ENCODE results near the gene COL8A2. TPM values are rescaled to one million over a fixed set of nuclear protein-coding genes. Genes with fewer than 3 reads are reported as not detected.

Gene COL8A2
- total RNA-seq, 1 experiment from 2014 or later: 0.20 TPM

DNA sequence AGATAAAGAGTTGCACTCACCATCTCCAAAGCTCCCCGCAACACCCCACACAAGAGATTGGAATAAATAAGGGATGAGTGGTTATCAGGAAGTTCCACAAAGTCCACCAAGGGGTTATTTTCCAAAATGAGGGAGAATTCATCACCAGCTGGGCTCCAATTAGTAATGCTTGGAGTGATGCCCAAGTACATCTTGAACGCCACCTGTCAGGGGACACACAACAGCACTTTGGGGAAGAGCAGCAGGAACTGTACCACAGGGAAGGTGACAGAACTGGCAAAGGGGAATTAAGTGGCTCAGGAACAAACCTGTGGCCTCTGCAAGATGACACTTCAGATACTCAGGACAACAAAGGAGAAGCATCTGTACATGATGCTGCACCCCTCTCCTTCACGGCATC lies 12.8 kb upstream of the COL8A2 start:
- DNase-seq (ENCODE audit: extremely low read depth, low read depth): no peak

DNA sequence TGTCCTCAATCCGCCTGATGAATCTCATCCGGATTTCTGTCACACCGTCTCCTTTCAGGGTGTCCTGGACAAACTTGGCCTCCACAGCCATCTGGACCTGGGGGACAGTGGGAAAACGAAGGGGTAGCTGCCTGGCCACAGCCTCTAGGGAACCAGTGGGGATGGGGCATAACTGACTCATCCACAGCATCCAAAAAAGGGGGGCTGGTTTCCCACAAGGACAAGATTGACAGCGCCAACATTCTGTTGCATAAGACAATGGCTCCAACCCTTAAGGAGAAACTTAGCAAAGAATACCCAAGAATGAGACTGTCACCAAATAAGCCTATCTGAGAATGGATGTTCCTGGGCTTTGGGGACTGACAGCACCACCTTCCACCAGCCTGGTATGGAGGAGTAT lies 12.2 kb upstream of the COL8A2 start:
- DNase-seq (ENCODE audit: extremely low read depth, low read depth): no peak

DNA sequence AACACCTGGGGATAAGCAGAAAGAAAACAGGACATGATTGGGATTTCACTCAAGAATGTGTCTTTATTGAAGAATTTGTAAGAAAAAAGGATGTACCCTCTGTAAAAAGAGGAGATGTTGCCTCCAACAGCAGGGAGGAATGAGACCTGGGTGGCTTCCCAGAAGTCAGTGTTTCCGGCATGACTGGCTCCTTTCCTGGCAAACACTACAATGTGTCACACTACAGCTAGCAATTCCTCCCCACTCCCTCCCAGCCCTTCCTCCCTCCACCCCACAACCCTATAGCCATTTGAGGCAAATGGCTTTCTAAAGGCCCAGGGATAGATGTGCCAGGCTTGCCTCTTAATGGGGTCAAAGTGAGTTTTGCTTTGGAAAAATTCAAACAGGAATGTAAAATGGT lies 11.5 kb upstream of the COL8A2 start:
- no peak for DNase-seq (ENCODE audit: extremely low read depth, low read depth)

DNA sequence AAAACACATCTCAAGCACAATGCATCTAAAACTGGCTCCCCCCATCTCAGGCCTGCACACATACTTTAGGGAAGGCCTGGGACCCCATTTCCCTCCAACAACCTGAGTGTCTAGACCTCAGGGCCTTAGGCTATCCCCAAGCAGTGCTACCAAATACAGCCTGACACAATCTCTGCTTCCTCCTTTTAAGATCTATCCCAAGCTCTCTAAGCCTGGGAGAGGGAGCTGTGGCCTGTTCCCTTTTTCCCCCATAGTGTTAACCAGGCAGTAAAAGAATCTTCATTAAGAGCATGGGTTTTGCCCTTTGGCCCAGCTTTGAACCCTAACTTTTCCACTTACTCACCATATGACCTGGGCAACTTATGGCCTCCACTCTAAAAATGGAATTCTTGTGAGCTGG lies 10.8 kb upstream of the COL8A2 start:
- no peak for DNase-seq (ENCODE audit: extremely low read depth, low read depth)

DNA sequence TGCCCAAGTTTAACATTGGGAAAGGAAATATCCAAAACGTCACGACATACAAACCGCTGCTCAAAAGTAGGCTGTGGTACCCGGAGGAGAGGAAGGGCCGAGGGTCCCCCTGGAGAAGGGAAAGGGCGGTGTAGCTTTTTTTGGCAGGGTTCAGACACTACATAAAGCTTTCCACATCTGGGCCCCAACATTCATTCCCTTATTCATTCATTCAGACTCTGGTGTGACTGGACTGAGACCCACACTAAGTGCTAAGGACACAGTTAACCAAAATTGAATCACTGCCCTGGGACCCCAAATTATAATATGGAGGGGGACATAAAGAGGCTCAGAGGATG lies 10.3 kb upstream of the COL8A2 start:
- DNase-seq (ENCODE audit: extremely low read depth, low read depth): no peak

DNA sequence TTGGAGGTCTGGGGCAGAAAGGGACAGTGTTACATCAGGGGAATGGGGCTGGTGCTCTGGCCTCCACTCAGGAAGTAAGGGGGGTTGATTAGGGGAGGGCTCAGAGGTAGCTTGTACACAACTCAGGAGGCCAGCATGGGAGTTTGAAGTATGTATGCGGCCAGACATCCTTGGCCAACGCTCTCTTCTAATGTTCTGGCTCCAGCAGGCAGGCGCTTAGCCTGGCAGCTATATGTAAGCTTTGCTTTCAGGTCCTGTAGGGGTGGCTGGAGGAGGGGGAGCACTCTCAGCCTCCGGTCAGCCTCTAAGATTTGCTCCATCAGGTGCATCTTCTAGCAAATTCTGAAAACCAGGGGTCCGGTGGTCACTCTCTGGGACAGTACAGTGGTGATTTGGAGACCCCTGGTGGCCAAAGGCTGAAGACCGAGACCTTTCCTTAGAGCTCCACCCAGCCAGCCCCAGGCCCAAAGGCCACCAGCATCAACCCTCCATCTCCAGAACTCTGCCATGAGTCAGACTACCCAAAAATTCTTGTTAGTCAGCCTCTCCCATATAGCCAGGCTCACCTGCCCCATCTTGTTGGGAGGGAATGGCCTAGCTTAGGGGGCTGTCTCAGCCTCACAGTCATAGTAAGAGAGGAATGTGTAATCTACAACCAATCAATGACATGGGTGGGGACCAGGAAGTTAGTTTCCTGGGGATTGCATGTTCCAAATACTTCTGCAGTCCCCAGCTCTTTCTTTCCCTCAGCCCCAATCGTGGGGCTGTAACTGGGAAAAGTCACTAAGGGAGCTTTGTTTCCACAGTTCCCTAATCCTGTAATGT lies 9.7 kb upstream of the COL8A2 start:
- DNase-seq (ENCODE audit: extremely low read depth, low read depth): no peak

DNA sequence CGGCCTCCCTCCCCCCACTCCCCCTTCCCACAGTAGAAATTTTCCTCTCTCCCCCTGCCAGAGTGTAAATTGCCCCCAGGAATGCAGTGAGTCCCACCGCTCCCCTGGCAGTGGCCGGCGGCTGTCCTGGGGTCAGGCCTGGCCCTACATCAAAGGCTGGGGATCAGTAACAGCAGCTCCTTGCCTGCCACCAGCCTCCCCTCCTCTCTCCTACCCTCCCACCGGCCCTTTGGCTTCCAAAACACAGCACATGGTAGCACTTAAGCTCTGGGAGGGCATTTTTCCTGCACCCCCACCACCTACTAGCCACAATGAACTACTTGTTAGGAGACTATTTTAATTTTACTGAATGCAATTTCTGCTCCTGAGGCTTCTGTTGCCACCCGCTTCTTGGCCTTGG lies 9.0 kb upstream of the COL8A2 start:
- DNase-seq (ENCODE audit: extremely low read depth, low read depth): no peak

DNA sequence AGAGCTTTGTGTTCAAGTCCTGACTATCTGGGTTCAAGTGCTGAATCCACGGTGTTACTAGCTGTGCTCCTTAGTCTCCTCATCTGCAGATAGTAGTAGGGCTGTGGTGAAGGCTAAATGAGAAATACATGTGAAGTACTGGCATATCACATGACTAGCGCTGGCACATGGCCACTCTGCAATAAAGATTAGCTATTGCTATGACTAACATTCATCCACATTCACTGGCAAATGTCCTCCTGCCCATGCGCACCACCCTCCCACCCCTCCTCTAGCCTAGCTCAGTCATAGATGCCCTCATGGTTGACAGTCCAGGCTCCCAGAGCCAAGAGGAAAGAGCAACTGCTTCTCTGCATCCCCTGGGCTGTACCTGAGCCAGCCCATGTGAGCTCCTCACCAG lies 8.5 kb upstream of the COL8A2 start:
- no peak for DNase-seq (ENCODE audit: extremely low read depth, low read depth)

DNA sequence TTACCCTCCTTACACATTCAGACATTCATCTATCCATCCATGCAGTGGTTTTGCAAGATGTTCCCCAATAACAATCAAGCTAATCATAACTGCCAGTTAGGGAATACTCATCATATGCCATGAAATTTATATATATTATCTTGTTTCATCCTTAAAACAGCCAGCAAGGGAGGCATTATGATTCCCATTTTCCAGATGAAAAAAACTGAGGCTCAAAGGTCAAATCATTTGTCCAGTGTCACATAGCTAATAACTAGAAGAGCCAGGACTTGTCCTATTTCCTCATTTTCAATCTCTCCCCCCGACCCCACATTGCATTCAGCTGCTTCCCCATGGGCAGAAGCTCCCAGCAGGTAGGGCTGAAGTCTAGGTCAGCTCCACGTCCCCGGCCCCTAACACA lies 7.0 kb upstream of the COL8A2 start:
- no peak for DNase-seq (ENCODE audit: extremely low read depth, low read depth)

DNA sequence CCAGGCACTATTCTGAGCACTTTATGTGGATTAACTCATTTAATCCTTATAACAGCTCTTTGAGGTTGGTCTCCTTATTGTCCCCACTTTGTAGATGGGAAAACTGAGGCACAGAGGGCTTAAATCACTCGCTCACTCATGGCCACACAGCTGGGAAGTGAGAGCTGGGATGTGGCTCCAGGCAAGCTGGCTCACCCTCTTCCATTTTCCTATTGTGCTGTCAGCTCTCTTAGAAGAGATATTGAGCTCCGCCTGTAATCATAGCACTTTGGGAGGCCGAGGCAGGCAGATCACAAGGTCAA lies 3.8 kb upstream of the COL8A2 start:
- DNase-seq (ENCODE audit: extremely low read depth, low read depth): no peak

DNA sequence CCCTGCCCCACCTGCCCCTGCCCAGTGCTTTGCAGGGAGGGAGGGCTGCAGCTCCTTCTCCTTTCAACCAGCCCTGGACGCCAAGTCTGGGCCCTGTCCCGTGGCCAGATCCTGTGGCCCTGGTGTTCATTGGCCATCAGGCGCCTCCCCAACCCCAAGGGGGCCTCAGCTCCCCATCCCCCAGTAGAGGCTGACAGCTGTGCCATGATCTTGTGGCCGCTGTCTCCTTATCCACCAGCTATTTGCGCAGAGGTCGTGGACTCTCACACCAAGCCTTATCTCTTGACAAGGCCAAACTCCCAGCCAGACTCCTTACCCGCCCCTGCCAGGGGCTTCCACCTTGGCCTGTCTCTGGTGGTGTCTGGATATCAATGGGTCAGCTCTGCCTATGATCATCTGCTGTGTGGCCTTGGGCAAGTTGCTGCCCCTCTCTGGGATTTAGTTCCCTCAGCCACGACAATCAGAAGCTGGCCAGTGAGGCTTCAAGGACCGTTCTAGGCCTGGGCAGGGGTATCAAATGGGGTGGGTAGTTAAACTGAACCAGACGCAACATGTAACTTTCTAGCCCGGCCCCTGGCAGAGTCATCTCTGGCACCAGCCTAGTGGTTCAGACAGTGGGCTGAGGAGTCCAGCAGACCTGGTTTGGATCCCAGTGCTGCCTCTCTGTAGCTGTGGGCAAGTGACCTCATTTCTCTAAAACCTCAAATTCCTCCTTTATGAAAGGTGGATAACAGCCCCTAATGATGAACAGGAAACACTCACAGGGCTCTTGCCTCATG lies 3.3 kb upstream of the COL8A2 start:
- no peak for DNase-seq (ENCODE audit: extremely low read depth, low read depth)

DNA sequence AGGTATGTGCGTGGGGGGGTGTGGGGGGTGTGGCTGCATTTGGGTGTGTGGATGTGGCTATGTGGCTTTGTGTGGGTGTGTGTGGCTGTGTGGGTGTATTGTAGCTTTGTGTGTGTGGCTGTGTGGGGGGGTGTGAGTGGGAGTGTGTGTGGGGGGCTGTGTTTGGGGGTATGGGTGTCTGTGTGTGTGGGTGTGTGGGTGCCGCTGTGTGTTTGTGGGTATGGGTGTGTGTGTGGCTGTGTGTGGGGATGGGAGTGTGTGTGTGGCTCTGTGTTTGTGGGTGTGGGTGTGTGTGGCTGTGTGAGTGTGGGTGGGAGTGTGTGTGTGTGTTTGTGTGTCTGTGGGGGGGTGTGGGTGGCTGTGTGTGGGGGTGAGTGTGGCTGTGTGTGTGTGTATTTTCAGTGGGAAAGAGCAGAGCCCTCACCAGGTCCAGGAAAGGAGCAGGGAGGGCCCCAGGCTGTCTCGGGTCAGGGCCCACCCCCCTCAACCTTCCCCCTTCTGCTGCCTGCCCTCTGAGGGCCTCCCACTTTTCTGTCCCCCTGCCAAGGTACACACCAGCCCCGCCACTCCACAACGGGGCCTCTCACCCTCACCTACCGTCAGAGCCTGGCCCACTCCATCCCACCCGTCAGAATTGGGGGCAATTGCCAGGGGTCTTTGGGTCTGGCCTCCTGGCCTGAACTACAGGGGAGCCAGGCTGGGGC lies 1.9 kb upstream of the COL8A2 start:
- DNase-seq (ENCODE audit: extremely low read depth, low read depth): no peak

DNA sequence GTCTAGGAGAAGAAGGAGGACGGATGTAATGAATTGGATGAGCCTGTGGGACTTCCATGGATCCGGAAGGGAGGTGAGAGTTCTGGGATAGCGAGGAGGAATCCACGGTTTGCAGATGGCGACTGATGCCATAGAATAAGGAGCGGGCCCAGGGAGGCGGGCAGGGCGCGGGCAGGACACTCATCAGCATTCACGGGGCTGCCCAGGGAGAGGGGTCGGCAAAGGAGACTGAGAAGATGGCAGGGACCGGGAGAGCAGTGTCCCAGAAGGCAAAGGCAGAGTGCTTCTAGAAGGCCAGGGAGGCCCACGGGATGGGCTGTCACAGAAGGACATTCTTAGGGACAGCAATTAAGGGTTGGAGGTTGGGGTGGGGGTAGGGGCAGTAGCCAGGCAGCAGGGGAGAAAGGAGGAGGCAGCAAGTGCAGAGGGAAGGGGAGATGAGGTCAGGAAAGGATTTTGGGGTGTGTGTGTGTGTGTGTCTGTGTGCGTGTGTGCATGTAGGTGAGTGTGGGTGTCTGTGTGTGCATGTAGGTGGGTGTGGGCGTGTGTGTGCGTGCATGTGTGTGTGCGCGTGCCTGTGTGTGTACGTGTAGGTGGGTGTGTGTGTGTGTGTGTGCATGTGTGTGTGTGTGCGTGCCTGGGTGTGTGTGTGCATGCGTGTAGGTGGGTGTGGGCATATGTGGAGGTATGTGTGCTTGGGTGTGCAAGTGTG lies 1.1 kb upstream of the COL8A2 start:
- no peak for DNase-seq (ENCODE audit: extremely low read depth, low read depth)

DNA sequence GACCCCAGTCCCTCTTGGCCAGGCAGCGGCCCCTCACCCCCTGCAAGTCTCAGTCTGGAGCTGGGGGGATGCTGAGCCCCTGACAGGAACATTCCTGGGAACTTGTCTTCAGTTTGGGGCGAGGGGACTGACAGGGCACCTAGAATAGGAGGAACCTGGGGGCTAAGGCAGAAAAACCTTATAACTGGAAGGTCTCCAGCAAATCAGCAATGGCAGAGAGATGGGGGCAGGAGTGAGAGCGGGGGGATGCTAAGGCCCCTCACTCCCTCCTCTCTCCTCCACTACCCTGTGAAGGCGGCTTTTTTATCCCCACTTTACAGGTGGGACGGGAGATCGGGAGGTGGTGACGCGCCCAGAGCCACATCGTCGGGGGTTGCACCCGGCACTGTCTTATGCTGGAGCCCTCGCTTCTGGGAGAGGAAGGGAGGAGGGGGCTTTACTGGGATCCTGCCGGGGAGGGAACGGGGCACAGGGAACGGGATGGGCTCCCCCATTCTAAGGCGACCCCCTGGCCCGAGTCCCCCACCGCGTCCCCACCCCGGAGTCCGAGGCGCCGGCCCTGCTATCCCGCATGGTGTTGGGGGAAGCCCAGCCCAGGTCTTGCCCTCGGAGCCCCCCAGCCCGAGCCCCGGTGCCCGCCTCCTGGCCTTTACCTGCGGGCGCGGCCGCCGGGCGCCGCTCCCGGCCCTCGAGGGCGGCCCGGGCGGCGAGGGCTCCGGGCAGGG lies 456 bp downstream of the COL8A2 start:
- no peak for DNase-seq (ENCODE audit: extremely low read depth, low read depth)

DNA sequence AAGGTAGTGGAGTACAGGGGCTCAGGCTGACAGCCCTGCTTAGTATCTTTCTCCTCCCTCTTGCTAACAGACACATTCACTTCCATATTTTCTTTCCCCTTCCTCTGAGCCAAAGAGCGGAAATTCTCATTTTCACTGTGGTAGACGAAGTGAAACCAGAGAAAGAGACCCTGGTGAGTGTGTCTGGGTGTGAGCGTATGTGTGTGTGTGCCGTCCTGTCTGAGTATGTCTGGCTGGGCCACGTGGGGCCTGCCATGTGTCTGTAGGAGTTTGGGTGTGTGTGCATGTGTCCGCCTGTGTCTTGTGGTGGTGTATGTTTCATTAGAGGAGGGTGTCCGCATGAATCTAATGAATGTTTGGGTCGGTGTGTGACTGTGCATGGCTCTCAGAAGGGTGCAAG lies 1.7 kb downstream of the COL8A2 start:
- no peak for DNase-seq (ENCODE audit: extremely low read depth, low read depth)

DNA sequence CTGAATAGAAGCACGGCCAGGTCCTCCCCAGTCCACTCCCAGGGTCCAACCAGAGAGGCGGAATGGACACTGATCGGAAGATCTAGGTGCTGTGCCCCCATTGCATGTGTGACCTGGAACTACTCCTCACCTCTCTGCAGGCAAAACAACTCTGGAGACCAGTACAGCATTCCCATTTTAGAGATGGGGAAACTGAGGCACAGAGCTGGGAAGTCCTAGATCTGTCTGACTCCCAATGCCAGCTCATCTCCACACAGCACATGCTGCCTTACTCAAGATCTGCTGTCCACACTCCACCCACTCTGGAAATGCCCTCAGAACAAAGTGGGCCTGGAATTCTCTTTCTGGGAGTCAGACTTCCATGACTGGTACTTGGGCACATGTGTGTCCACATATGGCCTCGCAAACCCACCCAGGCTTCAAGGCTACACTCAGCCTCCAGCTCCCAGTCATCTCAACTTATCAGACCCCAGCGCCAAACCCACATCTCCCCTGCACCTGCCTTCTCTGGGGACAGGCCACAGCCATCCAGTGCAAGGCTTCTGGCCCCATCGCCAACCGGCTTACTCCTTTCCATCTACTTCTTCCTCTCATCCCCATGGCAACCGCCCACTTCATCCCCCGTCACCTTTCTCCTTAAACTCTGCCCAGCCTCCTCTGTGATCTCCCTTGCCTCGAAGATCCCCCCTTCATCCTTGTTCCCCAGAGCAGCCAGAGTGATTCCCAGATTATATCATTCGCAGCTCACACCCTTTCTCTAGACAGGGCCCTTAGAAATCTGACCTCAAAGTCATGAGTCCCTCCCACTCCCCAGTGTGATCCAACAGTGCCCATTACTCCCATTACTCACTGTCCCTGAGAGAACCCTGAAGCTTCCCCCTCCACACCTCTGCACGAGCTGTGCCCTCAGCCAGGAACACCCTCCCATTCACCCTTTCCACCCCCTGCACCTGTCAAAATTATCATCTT lies 2.7 kb downstream of the COL8A2 start:
- DNase-seq (ENCODE audit: extremely low read depth, low read depth): no peak

DNA sequence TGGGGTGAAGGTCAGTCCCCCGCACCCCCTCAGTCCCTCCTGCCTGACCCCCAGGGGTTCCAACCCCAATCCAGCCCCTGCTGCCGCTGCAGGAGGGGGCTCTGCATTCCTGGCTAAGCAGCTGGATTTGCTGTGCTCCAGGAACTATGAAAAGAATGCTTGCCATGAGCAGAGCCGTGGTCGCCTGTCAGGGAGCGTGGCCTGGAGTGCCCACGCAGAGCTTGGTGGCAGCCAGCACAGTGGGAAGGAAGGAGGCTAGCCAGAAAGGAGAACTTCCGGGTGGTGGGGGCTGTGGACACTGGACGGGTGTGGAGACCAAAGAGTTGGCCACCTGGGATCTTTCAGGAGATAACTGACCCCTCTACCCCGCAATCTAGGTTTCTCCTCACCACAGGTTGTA lies 5.6 kb downstream of the COL8A2 start:
- no peak for DNase-seq (ENCODE audit: extremely low read depth, low read depth)

DNA sequence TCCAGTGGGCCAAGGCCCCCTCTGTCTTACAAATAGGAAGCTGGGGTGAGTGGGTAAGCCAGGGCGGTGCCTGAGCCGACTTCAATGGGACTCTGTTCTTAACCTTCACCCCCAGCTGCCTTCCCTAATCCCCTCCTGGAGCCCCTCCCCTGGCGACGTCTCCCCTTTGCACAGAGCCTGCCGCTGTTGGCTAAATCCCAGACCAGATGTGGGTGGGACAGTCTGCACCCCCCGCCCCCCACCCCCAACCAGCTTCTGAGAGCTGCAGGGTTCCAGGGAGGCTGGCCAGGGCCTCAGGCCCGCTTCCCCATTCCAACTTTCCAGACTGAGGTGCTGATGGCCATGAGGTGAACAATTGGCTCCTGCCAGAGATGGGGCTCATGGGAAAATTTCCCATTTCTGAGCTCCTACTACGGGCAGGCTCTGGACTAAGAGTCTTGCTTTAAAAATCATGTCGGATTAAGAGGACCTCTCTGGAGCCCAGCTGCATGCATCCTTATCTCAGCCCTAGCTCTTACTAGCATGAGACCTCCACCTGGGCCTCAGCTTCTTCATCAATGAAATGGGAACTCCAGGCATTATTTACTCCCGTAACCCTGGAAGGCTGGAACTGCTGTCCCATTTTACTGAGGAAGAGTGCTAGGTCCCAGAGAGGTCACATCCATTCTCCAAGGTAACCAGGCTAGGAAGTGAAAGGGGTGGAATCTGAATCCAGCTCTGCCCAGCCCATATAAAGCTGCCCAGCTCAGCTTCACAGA lies 6.4 kb downstream of the COL8A2 start:
- no peak for DNase-seq (ENCODE audit: extremely low read depth, low read depth)

DNA sequence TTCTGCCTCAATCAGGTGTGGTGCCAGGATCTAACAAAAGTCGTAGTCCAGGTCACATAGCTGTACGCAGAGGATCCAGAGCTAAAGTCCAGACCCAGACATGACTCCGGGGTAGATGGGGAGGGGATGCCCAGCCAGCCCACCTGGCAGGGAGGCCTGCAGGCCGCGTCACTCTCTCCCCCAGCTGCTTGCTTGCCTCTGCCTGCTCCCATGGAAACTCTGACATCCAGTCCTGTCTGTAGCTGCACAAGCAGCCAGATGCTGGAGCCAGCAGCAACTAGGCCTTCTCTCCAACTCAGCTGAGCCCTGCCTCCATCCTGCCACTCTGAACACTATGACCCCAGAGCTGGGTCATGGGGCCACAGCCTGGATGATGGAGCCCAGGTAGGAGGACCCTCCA lies 8.1 kb downstream of the COL8A2 start:
- no peak for DNase-seq (ENCODE audit: extremely low read depth, low read depth)
